Raji (cell line): ENCODE measurements around the gene FKBP7.

ENCODE experiments used
- POLR2A ChIP-seq: IDR thresholded peaks from 2 replicates; pipeline ENCODE4 v1.6.1; 2011; ENCODE audit warnings: low read depth, low read length, control low read depth; ENCODE audit not compliant: insufficient read depth

FKBP7 gene

GRCh38 chr2:178426388-178426787, 52.0 kb downstream of the FKBP7 start:
- no peak for TF ChIP-seq POLR2A

GRCh38 chr2:178425255-178425827, 53.1 kb downstream of the FKBP7 start:
- TF ChIP-seq POLR2A = no peak

GRCh38 chr2:178422097-178422496, 56.3 kb downstream of the FKBP7 start:
- no peak for TF ChIP-seq POLR2A

GRCh38 chr2:178420463-178420999, 57.9 kb downstream of the FKBP7 start:
- no peak for TF ChIP-seq POLR2A

GRCh38 chr2:178419123-178419522, 59.3 kb downstream of the FKBP7 start:
- no peak for TF ChIP-seq POLR2A

- TF ChIP-seq POLR2A = no peak
These were observed 60.0 kb downstream of the FKBP7 start for GRCh38 chr2:178418426-178418825.

GRCh38 chr2:178417916-178418315, 60.5 kb downstream of the FKBP7 start:
- no peak for TF ChIP-seq POLR2A

GRCh38 chr2:178415979-178416378, 62.4 kb downstream of the FKBP7 start:
- TF ChIP-seq POLR2A = no peak

GRCh38 chr2:178414266-178415247, 63.8 kb downstream of the FKBP7 start:
- no peak for TF ChIP-seq POLR2A
